Progenitor cell of endocrine pancreas (in vitro differentiated cells): ENCODE data around the gene ZNF692. TPM values are rescaled to one million over a fixed set of nuclear protein-coding genes. Genes with fewer than 3 reads are reported as not detected.

Source experiments
- DNase-seq: peaks from one replicate; pipeline ENCODE4 v3.0.0; 2021; ENCODE audit warnings: low spot score; ENCODE audit not compliant: unreplicated experiment
- H3K27ac Mint-ChIP-seq: 2 replicates; pipeline ENCODE4 v1.8.0; 2021; ENCODE audit warnings: mild to moderate bottlenecking, moderate library complexity, mixed read lengths
- H3K27me3 Mint-ChIP-seq: 2 replicates; pipeline ENCODE4 v1.8.0; 2021; ENCODE audit warnings: mixed read lengths
- H3K36me3 Mint-ChIP-seq: 2 replicates; pipeline ENCODE4 v1.8.0; 2022; ENCODE audit warnings: mixed read lengths; ENCODE audit not compliant: insufficient read depth
- H3K4me1 Mint-ChIP-seq: 2 replicates; pipeline ENCODE4 v1.8.0; 2021; ENCODE audit warnings: low read depth, mixed read lengths
- H3K4me3 Mint-ChIP-seq: 2 replicates; pipeline ENCODE4 v1.8.0; 2021; ENCODE audit warnings: low read depth, mild to moderate bottlenecking, moderate library complexity, mixed read lengths
- H3K9me3 Mint-ChIP-seq: 2 replicates; pipeline ENCODE4 v1.8.0; 2021; ENCODE audit warnings: low read depth, mixed read lengths
- CTCF ChIP-seq: fragments of 200-600 bp; sonication (generic); IDR thresholded peaks from one replicate; pipeline ENCODE4 v1.5.0; 2021; ENCODE audit warnings: antibody characterized with exemption, mild to moderate bottlenecking; ENCODE audit not compliant: unreplicated experiment
- long read RNA-seq: library from polyadenylated mRNA; unstranded; transcript quantifications from one replicate; pipeline ENCODE4 v2.0.0, GENCODE V29; 2020
- total RNA-seq: library from RNA; stranded (reverse); gene quantifications from 2 replicates; pipeline ENCODE4 v1.2.1, GENCODE V29; 2021

The ZNF692 gene
- total RNA-seq = 107 and 109 TPM in 2 replicates
- long read RNA-seq, transcript ZNF692-201 (12 exons, 1,931 nt) = major isoform, 6 of 49 reads
- long read RNA-seq, partial matches to known transcripts = 9 of 49 reads
- long read RNA-seq, other reads (novel, unspliced or antisense) = 31 of 49 reads

GRCh38 chr1:248858891-248859889 is at the start of gene ZNF692:
ZNF692 (minus strand) TSS chr1:248859085; CDS start chr1:248858309, 776 bp downstream.
- no peak for TF ChIP-seq CTCF
- peak within 1 kb of the TSS; percentile 84 for H3K4me3 Mint-ChIP-seq
- peaks cover 25% of the 10 kb centered on the region for H3K27me3 Mint-ChIP-seq
- H3K4me1 Mint-ChIP-seq = peaks cover 27% of the 10 kb centered on the region
- peaks cover 9% of the 10 kb centered on the region for H3K36me3 Mint-ChIP-seq
- H3K27ac Mint-ChIP-seq = peak within 1 kb of the TSS; percentile 99
- H3K9me3 Mint-ChIP-seq = no peaks in the 10 kb centered on the region
- peak; percentile 90 for DNase-seq

GRCh38 chr1:248906753-248907661 is 48.1 kb upstream of the ZNF692 start:
- DNase-seq = no peak
- Mint-ChIP-seq H3K4me3 (peak overlapping the region; percentile 92), H3K4me1 (peaks cover 28% of the 10 kb centered on the region), H3K27ac (peak overlapping the region; percentile 100), H3K36me3 (peaks cover 14% of the 10 kb centered on the region), H3K9me3 (no peaks in the 10 kb centered on the region), H3K27me3 (no peaks in the 10 kb centered on the region)
- TF ChIP-seq CTCF = no peak

- peak; percentile 96 for DNase-seq
- Mint-ChIP-seq H3K27me3 (peaks cover 4% of the 10 kb centered on the region), H3K4me1 (peaks cover 28% of the 10 kb centered on the region), H3K4me3 (peak within 1 kb of the TSS; percentile 92), H3K27ac (peak within 1 kb of the TSS; percentile 100), H3K36me3 (peaks cover 12% of the 10 kb centered on the region), H3K9me3 (no peaks in the 10 kb centered on the region)
- TF ChIP-seq CTCF = peak; percentile 75
Measured at GRCh38 chr1:248906009-248906752, 47.3 kb upstream of the ZNF692 start, which contains the start of gene PGBD2. PGBD2 (plus strand) TSS chr1:248906235; CDS start chr1:248913863, 7,628 bp downstream.

GRCh38 chr1:248905662-248906008 is 46.8 kb upstream of the ZNF692 start:
- Mint-ChIP-seq H3K27ac (peak overlapping the region; percentile 99), H3K36me3 (peaks cover 8% of the 10 kb centered on the region), H3K9me3 (no peaks in the 10 kb centered on the region), H3K4me1 (peaks cover 28% of the 10 kb centered on the region), H3K27me3 (peaks cover 7% of the 10 kb centered on the region), H3K4me3 (peak overlapping the region; percentile 90)
- TF ChIP-seq CTCF = no peak
- no peak for DNase-seq
